ENCODE results near the gene GALNT10. TPM values are rescaled to one million over a fixed set of nuclear protein-coding genes. Genes with fewer than 3 reads are reported as not detected.
"Not testable (repeated sequence)": the region's sequence is repeated elsewhere in the genome, so short reads cannot be mapped to it uniquely, and the experiment has no call there.

The GALNT10 gene
- total and polyA plus RNA-seq, 8 donors: 5.3 to 76.4 (median 27.4) TPM

- 45 to 70% (median 62%) methylated on average over 4 of the region's 4 CpGs for WGBS, 5 donors
- Histone ChIP-seq H3K9me3 (no peaks in the 10 kb centered on the region), H3K36me3 (peaks cover 0 to 10% (median 0%) of the 10 kb centered on the region in 4 donors), H3K27ac (no peak overlapping the region), H3K27me3 (no peaks in the 10 kb centered on the region), H3K4me1 (peaks cover 0 to 30% (median 13%) of the 10 kb centered on the region in 4 donors), H3K4me3 (no peak overlapping the region)
- no peak for DNase-seq
- intact Hi-C loops (cut with DNase I; ENCODE audit: low total_unique reads): no loop called here
- no peak for TF ChIP-seq EP300 (IDR thresholded peaks at IDR 0.05)
- no peak for TF ChIP-seq CTCF (IDR thresholded peaks at IDR 0.05)
- no peak for TF ChIP-seq POLR2AphosphoS5 (IDR thresholded peaks at IDR 0.05)
- no peak for TF ChIP-seq POLR2A (IDR thresholded peaks at IDR 0.05)
Measured at GRCh38 chr5:154356020-154356655, 165.6 kb downstream of the GALNT10 start.

GRCh38 chr5:154356958-154357357 lies 166.4 kb downstream of the GALNT10 start:
- DNase-seq: no peak
- peaks cover 0 to 30% (median 13%) of the 10 kb centered on the region in 4 donors for H3K4me1 ChIP-seq
- WGBS, 5 donors: 78 to 88% (median 82%) methylated on average over 3 of the region's 3 CpGs
- TF ChIP-seq EP300 (IDR thresholded peaks at IDR 0.05) (no peak), POLR2A (IDR thresholded peaks at IDR 0.05) (no peak), CTCF (IDR thresholded peaks at IDR 0.05) (no peak), POLR2AphosphoS5 (IDR thresholded peaks at IDR 0.05) (no peak)
- H3K36me3 ChIP-seq: peaks cover 0 to 10% (median 2%) of the 10 kb centered on the region in 4 donors
- no peak overlapping the region for H3K4me3 ChIP-seq
- H3K9me3 ChIP-seq: no peaks in the 10 kb centered on the region
- no peaks in the 10 kb centered on the region for H3K27me3 ChIP-seq
- intact Hi-C loops (cut with DNase I; ENCODE audit: low total_unique reads): no loop called here
- no peak overlapping the region for H3K27ac ChIP-seq

GRCh38 chr5:154358516-154359220 lies 168.1 kb downstream of the GALNT10 start:
- H3K36me3 ChIP-seq: peaks cover 0 to 6% (median 3%) of the 10 kb centered on the region in 4 donors
- DNase-seq: no peak
- no peak overlapping the region for H3K4me3 ChIP-seq
- intact Hi-C loops (cut with DNase I; ENCODE audit: low total_unique reads): no loop called here
- peaks cover 0 to 30% (median 13%) of the 10 kb centered on the region in 4 donors for H3K4me1 ChIP-seq
- no peaks in the 10 kb centered on the region for H3K27me3 ChIP-seq
- no peaks in the 10 kb centered on the region for H3K9me3 ChIP-seq
- TF ChIP-seq CTCF (IDR thresholded peaks at IDR 0.05) (no peak), EP300 (IDR thresholded peaks at IDR 0.05) (no peak), POLR2AphosphoS5 (IDR thresholded peaks at IDR 0.05) (no peak), POLR2A (IDR thresholded peaks at IDR 0.05) (no peak)
- peak overlapping the region in 3 of 5 donors; percentile 32 to 65 (median 48) for H3K27ac ChIP-seq
- WGBS, 5 donors: 65 to 85% (median 79%) methylated on average over 11 of the region's 11 CpGs

GRCh38 chr5:154359221-154359573 lies 168.7 kb downstream of the GALNT10 start:
- DNase-seq: no peak
- H3K4me3 ChIP-seq: no peak overlapping the region
- H3K9me3 ChIP-seq: no peaks in the 10 kb centered on the region
- H3K4me1 ChIP-seq: peaks cover 0 to 33% (median 14%) of the 10 kb centered on the region in 4 donors
- TF ChIP-seq POLR2A (IDR thresholded peaks at IDR 0.05) (no peak), POLR2AphosphoS5 (IDR thresholded peaks at IDR 0.05) (no peak), CTCF (IDR thresholded peaks at IDR 0.05) (no peak), EP300 (IDR thresholded peaks at IDR 0.05) (no peak)
- peak overlapping the region in 3 of 5 donors; percentile 32 to 65 (median 48) for H3K27ac ChIP-seq
- WGBS, 5 donors: 68 to 87% (median 74%) methylated on average over 4 of the region's 4 CpGs
- H3K36me3 ChIP-seq: peaks cover 0 to 6% (median 3%) of the 10 kb centered on the region in 4 donors
- intact Hi-C loops (cut with DNase I; ENCODE audit: low total_unique reads): no loop called here
- H3K27me3 ChIP-seq: no peaks in the 10 kb centered on the region

- H3K4me1 ChIP-seq: peaks cover 0 to 38% (median 17%) of the 10 kb centered on the region in 4 donors
- H3K36me3 ChIP-seq; DNase-seq; H3K9me3 ChIP-seq; H3K27ac ChIP-seq; H3K27me3 ChIP-seq; H3K4me3 ChIP-seq; intact Hi-C loops (cut with DNase I; ENCODE audit: low total_unique reads): not testable (repeated sequence)
- 87 to 93% (median 89%) methylated on average over 7 of the region's 7 CpGs for WGBS, 5 donors
Measured at GRCh38 chr5:154360241-154360640, 169.7 kb downstream of the GALNT10 start.

Data from stomach (tissue), 9 donors.